Left lung (tissue), 10 donors: ENCODE data around the gene TYW5. TPM values are rescaled to one million over a fixed set of nuclear protein-coding genes. Genes with fewer than 3 reads are reported as not detected.

Source experiments
- ATAC-seq: fragments of 200-7000 bp; cut with Tn5 transposase; one replicate; pipeline ENCODE4 v1.9.1; 2020; ENCODE audit warnings: moderate library complexity
- DNase-seq, 4 donors: peaks; one replicate each; pipeline ENCODE4 v3.0.0-alpha.2; 2013 to 2020
- H3K27ac ChIP-seq, 2 donors: fragments of 200-600 bp; sonication (generic) in 1 of 2; one replicate each; pipeline versions ENCODE4 v1.5.0 to v1.8.0; 2020 to 2021
- H3K27me3 ChIP-seq, 2 donors: fragments of 200-600 bp; sonication (generic) in 1 of 2; one replicate each; pipeline versions ENCODE4 v1.5.0 to v1.8.0; 2020 to 2021
- H3K36me3 ChIP-seq, 2 donors: fragments of 200-600 bp; sonication (generic) in 1 of 2; one replicate each; pipeline versions ENCODE4 v1.5.0 to v1.8.0; 2020 to 2021
- H3K4me1 ChIP-seq, 2 donors: fragments of 200-600 bp; one replicate each; pipeline ENCODE4 v1.8.0; 2021
- H3K4me3 ChIP-seq, 2 donors: fragments of 200-600 bp; sonication (generic) in 1 of 2; one replicate each; pipeline versions ENCODE4 v1.5.0 to v1.8.0; 2020 to 2021; ENCODE audit warnings: mild to moderate bottlenecking in 1 of 2
- H3K9me3 ChIP-seq, 2 donors: fragments of 200-600 bp; sonication (generic) in 1 of 2; one replicate each; pipeline versions ENCODE4 v1.5.0 to v1.8.0; 2020 to 2021
- intact Hi-C, 2 donors: fragments of 100-400 bp; cut with DNase I; formaldehyde crosslinking; loops; one replicate each; pipeline versions ENCODE4 v1.11.2 to v1.14.2; 2022
- polyA plus RNA-seq, 6 donors: library from polyadenylated mRNA; unstranded; fragments of 120-200 nt; gene quantifications; one replicate each; pipeline ENCODE4 v1.2.1, GENCODE V29; 2013; ENCODE audit not compliant: insufficient read length in 6 of 6
- total RNA-seq, 2 donors: library from RNA; stranded (reverse); fragmentation: NEBNext Ultra II Directional; extraction: Animal tissue kit (Norgen Biotek cat#: 25700); gene quantifications; one replicate each; pipeline ENCODE4 v1.2.1, GENCODE V29; 2021
- TF ChIP-seq, protein P1 (sequence below), 2 donors: fragments of 200-600 bp; sonication (generic) in 1 of 2; IDR thresholded peaks; one replicate each; pipeline versions ENCODE4 v1.5.0 to v1.8.0; 2021; ENCODE audit warnings: antibody characterized with exemption in 2 of 2
- donor health status: DM: no; HTN: yes; CAD: no.
- donor health status: DM: no; HTN: no; CAD: no.

TYW5 gene
- total and polyA plus RNA-seq, 8 donors, result 6.2 to 21.0 (median 16.9) TPM

DNA sequence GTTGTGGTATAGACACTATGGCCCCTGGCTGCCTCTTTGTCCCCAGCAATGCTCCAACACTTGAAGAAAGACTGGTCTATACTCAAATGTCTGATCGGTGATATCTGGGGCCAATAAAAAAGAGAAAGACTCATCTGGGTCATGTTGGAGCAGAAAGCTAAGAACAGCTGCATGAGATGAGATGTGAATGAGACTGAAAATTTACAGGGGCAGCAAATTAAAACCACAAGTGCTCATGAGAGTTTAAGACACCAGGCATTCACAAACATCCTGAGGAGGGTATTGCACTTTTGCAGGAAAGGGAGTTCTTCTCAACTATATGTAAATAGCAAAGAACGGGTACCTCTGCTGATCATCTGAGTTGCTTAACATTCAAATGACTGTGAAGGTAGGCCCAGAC is 36.4 kb upstream of the TYW5 start:
- TF ChIP-seq, protein P1, sequence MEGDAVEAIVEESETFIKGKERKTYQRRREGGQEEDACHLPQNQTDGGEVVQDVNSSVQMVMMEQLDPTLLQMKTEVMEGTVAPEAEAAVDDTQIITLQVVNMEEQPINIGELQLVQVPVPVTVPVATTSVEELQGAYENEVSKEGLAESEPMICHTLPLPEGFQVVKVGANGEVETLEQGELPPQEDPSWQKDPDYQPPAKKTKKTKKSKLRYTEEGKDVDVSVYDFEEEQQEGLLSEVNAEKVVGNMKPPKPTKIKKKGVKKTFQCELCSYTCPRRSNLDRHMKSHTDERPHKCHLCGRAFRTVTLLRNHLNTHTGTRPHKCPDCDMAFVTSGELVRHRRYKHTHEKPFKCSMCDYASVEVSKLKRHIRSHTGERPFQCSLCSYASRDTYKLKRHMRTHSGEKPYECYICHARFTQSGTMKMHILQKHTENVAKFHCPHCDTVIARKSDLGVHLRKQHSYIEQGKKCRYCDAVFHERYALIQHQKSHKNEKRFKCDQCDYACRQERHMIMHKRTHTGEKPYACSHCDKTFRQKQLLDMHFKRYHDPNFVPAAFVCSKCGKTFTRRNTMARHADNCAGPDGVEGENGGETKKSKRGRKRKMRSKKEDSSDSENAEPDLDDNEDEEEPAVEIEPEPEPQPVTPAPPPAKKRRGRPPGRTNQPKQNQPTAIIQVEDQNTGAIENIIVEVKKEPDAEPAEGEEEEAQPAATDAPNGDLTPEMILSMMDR (IDR thresholded peaks at IDR 0.05), result no peak
- DNase-seq (no peak), ATAC-seq (no peak)
- Histone ChIP-seq H3K4me1 (peaks cover 0 to 3% of the 10 kb centered on the region in 2 donors), H3K27ac (no peak overlapping the region), H3K36me3 (no peaks in the 10 kb centered on the region), H3K27me3 (no peaks in the 10 kb centered on the region), H3K9me3 (no peaks in the 10 kb centered on the region), H3K4me3 (no peak overlapping the region)
- intact Hi-C loops, result no loop called here

DNA sequence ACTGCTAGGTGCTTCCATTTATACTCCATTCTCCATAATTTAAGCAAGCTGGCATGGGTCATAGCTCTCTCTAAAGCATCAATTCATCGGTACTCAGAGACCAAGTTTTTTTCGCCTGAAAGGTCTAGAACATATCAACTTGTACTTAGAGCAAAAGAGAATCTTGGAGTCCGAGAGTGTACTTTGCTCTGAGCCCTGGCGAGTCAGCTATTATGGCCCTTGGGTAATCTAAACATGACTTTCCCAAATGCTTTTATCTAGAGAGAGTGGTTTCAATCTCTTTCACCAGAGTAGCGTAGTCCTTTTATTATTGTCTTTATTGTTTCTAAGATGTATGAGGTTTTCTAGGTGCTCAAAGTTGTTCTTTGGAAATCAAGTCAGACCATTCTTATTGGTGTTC is 34.5 kb upstream of the TYW5 start:
- intact Hi-C loops, result loop anchor here in 1 of 2 donors (10.0 kb wide), 1 partner anchor 315 kb away; the partner anchor contains the start of gene SPATS2L
- H3K27ac ChIP-seq, result no peak overlapping the region
- H3K36me3 ChIP-seq, result no peaks in the 10 kb centered on the region
- DNase-seq (no peak), ATAC-seq (no peak)
- TF ChIP-seq, protein P1 (IDR thresholded peaks at IDR 0.05), result no peak
- H3K9me3 ChIP-seq, result no peaks in the 10 kb centered on the region
- H3K4me3 ChIP-seq, result no peak overlapping the region
- peaks cover 0 to 3% of the 10 kb centered on the region in 2 donors for H3K4me1 ChIP-seq
- H3K27me3 ChIP-seq, result no peaks in the 10 kb centered on the region

- Histone ChIP-seq H3K4me3 (no peak overlapping the region), H3K4me1 (peaks cover 0 to 3% of the 10 kb centered on the region in 2 donors), H3K27ac (peak overlapping the region in 1 of 2 donors; percentile 2), H3K9me3 (no peaks in the 10 kb centered on the region), H3K36me3 (no peaks in the 10 kb centered on the region), H3K27me3 (no peaks in the 10 kb centered on the region)
- ATAC-seq, result no peak
- TF ChIP-seq, protein P1 (IDR thresholded peaks at IDR 0.05), result no peak
- intact Hi-C loops, result loop anchor here in 1 of 2 donors (10.0 kb wide), 1 partner anchor 317 kb away; the partner anchor contains the start of gene SPATS2L
- no peak for DNase-seq
Measured at GRCh38 chr2:199988151-199988550, 32.9 kb upstream of the TYW5 start.

- no peak for DNase-seq
- Histone ChIP-seq H3K4me3 (no peak overlapping the region), H3K36me3 (no peaks in the 10 kb centered on the region), H3K9me3 (no peaks in the 10 kb centered on the region), H3K4me1 (peaks cover 0 to 3% of the 10 kb centered on the region in 2 donors), H3K27ac (no peak overlapping the region), H3K27me3 (no peaks in the 10 kb centered on the region)
- TF ChIP-seq, protein P1 (IDR thresholded peaks at IDR 0.05), result no peak
- no peak for ATAC-seq
- intact Hi-C loops, result loop anchor here in 1 of 2 donors (10.0 kb wide), 1 partner anchor 317 kb away; the partner anchor contains the start of gene SPATS2L
Measured at GRCh38 chr2:199987586-199987985, 32.3 kb upstream of the TYW5 start.

DNA sequence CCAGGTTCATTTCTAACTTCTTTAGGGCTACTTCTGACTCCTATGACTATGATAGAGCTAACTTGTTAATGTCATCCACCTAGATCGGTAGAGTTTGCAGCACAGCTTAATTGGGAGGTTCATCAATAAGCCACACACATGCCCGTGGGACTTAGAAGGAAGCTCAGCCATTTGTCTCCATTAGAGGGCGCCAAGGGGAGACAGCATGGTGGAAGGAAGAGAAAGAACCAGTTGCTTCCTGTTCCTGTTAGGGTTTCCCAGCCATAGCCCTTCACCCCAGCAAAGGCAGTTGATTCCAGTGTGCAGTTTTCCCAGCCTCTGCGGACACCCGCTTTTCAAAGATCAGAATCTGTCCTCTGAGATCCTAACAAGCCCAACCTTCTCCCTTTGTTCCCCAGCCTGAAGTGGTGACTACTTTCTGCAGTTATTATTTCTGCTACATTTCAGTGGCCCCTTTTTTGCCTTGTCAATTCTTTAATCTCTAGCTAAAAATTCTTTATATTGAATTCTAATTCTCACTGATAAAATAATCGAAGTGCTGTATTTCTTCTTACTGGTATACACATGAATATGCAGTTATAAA is 30.4 kb upstream of the TYW5 start:
- ATAC-seq (peak; percentile 95), DNase-seq (peak in 2 of 4 donors; percentile 51 to 56)
- H3K27ac ChIP-seq, result no peak overlapping the region
- TF ChIP-seq, protein P1 (IDR thresholded peaks at IDR 0.05), result peak; percentile 50 to 57
- no peaks in the 10 kb centered on the region for H3K27me3 ChIP-seq
- H3K36me3 ChIP-seq, result no peaks in the 10 kb centered on the region
- peaks cover 0 to 3% of the 10 kb centered on the region in 2 donors for H3K4me1 ChIP-seq
- H3K4me3 ChIP-seq, result no peak overlapping the region
- intact Hi-C loops, result loop anchor here in 1 of 2 donors (10.0 kb wide), 1 partner anchor 319 kb away; the partner anchor contains the start of gene SPATS2L
- no peaks in the 10 kb centered on the region for H3K9me3 ChIP-seq
